A673 (cell line): ENCODE results near the gene ABCG1. TPM values are rescaled to one million over a fixed set of nuclear protein-coding genes. Genes with fewer than 3 reads are reported as not detected.

Experiments
- BruUV-seq: library from RNA; stranded (reverse); fragments of 400-500 nt; replicated peaks from 2 replicates; lab custom pipeline; 2021; lab: Mats Ljungman, UMichigan
- CTCF ChIA-PET: fragments of 300-600 bp; sonication (Branson Sonifier 250); formaldehyde crosslinking; loops from one replicate; lab custom pipeline; 2022; ENCODE audit warnings: antibody characterized with exemption; lab: Charles Lee
- POLR2A ChIA-PET: fragments of 300-600 bp; sonication (Branson Sonifier 250); formaldehyde crosslinking; loops from one replicate; lab custom pipeline; 2022; ENCODE audit warnings: antibody characterized with exemption; ENCODE audit not compliant: low non-redundant PET; lab: Charles Lee
- DNase-seq: peaks from one replicate; pipeline ENCODE4 v3.0.0-alpha.2; 2015; ENCODE audit warnings: low spot score
- H3K27ac ChIP-seq: fragments of 200-600 bp; sonication (generic); 2 replicates; pipeline ENCODE4 v1.5.1; 2016; ENCODE audit warnings: mixed run types, low read depth, mild to moderate bottlenecking, mixed read lengths, antibody characterized with exemption, low read length; ENCODE audit not compliant: poor library complexity, severe bottlenecking
- H3K27me3 ChIP-seq: fragments of 200-600 bp; sonication (generic); replicated peaks from 2 replicates; pipeline ENCODE4 v1.6.1; 2017; ENCODE audit warnings: mixed run types, low read depth, mild to moderate bottlenecking, mixed read lengths, antibody characterized with exemption, low read length; ENCODE audit not compliant: insufficient read depth, poor library complexity
- H3K36me3 ChIP-seq: fragments of 200-600 bp; sonication (generic); 2 replicates; pipeline ENCODE4 v1.6.1; 2016; ENCODE audit warnings: mixed run types, mild to moderate bottlenecking, mixed read lengths, antibody characterized with exemption, low read length; ENCODE audit not compliant: insufficient read depth, poor library complexity, severe bottlenecking
- H3K4me1 ChIP-seq: fragments of 200-600 bp; sonication (generic); 2 replicates; pipeline ENCODE4 v1.6.1; 2017; ENCODE audit warnings: mixed run types, mild to moderate bottlenecking, mixed read lengths, antibody characterized with exemption, low read length; ENCODE audit not compliant: insufficient read depth, poor library complexity, severe bottlenecking
- H3K4me3 ChIP-seq: fragments of 200-600 bp; sonication (generic); 2 replicates; pipeline ENCODE4 v1.5.1; 2016; ENCODE audit warnings: low read depth, mixed run types, mild to moderate bottlenecking, mixed read lengths, low read length; ENCODE audit not compliant: poor library complexity, severe bottlenecking
- H3K9me3 ChIP-seq: fragments of 200-600 bp; sonication (generic); 2 replicates; pipeline ENCODE4 v1.6.1; 2016; ENCODE audit warnings: mixed run types, low read depth, mild to moderate bottlenecking, mixed read lengths, antibody characterized with exemption, low read length; ENCODE audit not compliant: poor library complexity, severe bottlenecking
- CTCF ChIP-seq: fragments of 300-800, 200-600 bp; sonication (generic); conservative IDR thresholded peaks from 2 replicates; pipeline ENCODE4 v1.5.1; 2017; ENCODE audit warnings: low read depth, mild to moderate bottlenecking, antibody characterized with exemption, low read length, moderate library complexity, mixed read lengths
- EZH2 ChIP-seq: fragments of 200-600 bp; sonication (generic); IDR thresholded peaks from 2 replicates; pipeline ENCODE4 v1.6.1; 2017; ENCODE audit warnings: borderline replicate concordance, low read depth, mild to moderate bottlenecking, mixed read lengths, antibody characterized with exemption, low read length; ENCODE audit not compliant: poor library complexity, severe bottlenecking
- intact Hi-C: fragments of 100-400 bp; cut with micrococcal nuclease; formaldehyde crosslinking; loops from one replicate; pipeline ENCODE4 v1.10.0; 2022; ENCODE audit not compliant: unreplicated experiment
- total RNA-seq: library from RNA; stranded (reverse); gene quantifications from 2 replicates; pipeline ENCODE4 v1.2.3, GENCODE V29; 2021

ABCG1 gene
- total RNA-seq, 1 experiment from 2014 or later = 3.4 TPM

- intact Hi-C loops = no loop called here
- no peaks in the 10 kb centered on the region for H3K4me1 ChIP-seq
- no peaks in the 10 kb centered on the region for H3K36me3 ChIP-seq
- CTCF ChIA-PET = no interaction called here
- POLR2A ChIA-PET = no interaction called here
- H3K4me3 ChIP-seq = no peak overlapping the region
- DNase-seq = no peak
- no peak overlapping the region for H3K27ac ChIP-seq
- no peaks in the 10 kb centered on the region for H3K9me3 ChIP-seq
- peaks cover 19% of the 10 kb centered on the region for H3K27me3 ChIP-seq
- TF ChIP-seq EZH2 (no peak), CTCF (no peak)
- no TSS peak for BruUV-seq
Measured at GRCh38 chr21:42332557-42333317, 113.8 kb downstream of the ABCG1 start.

DNA sequence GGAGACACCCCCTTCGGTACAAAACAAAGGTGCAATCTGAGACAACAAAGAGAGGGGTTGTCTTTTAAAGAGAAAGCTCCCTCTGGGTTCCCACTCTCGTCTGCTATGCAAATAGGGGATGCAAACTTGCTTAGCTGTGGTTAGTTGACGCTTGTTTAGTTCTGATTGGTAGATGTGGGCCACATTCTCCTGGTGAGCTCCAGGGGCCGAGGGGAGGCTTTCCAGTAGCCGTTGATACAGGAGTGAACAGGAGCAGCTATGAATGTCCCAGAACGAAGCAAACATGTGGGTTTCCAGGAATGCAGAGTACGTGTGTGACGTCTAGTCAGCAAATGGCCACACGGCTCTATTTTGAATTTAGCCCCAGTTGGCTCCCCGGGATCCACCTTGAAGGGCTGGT, 117.1 kb downstream of the ABCG1 start:
- intact Hi-C loops = no loop called here
- BruUV-seq = no TSS peak
- H3K27me3 ChIP-seq = peaks cover 15% of the 10 kb centered on the region
- H3K36me3 ChIP-seq = no peaks in the 10 kb centered on the region
- no peaks in the 10 kb centered on the region for H3K9me3 ChIP-seq
- ChIA-PET POLR2A (interaction anchor here (0.6 kb wide), 1 partner anchor 884 kb away, joined by 7 read pairs; no protein-coding TSS in a partner anchor), CTCF (no interaction called here)
- DNase-seq = no peak
- TF ChIP-seq CTCF (no peak), EZH2 (no peak)
- no peaks in the 10 kb centered on the region for H3K4me1 ChIP-seq
- no peak overlapping the region for H3K27ac ChIP-seq
- H3K4me3 ChIP-seq = no peak overlapping the region

- no peaks in the 10 kb centered on the region for H3K36me3 ChIP-seq
- no peak for DNase-seq
- TF ChIP-seq EZH2 = no peak
- CTCF ChIA-PET = no interaction called here
- intact Hi-C loops = no loop called here
- H3K9me3 ChIP-seq = no peaks in the 10 kb centered on the region
- peaks cover 15% of the 10 kb centered on the region for H3K27me3 ChIP-seq
- BruUV-seq = no TSS peak
- H3K4me1 ChIP-seq = no peaks in the 10 kb centered on the region
- POLR2A ChIA-PET = interaction anchor here (0.5 kb wide), 1 partner anchor 548 kb away, joined by 5 read pairs; no protein-coding TSS in a partner anchor
- no peak overlapping the region for H3K4me3 ChIP-seq
- H3K27ac ChIP-seq = no peak overlapping the region
Measured at GRCh38 chr21:42337276-42337675, 118.3 kb downstream of the ABCG1 start.
